Liver (tissue), 9 donors: Measurements from ENCODE around the gene GPAT3. TPM values are rescaled to one million over a fixed set of nuclear protein-coding genes. Genes with fewer than 3 reads are reported as not detected.

Source experiments
- DNase-seq: peaks from one replicate; pipeline ENCODE4 v3.0.0-alpha.2; 2017; ENCODE audit warnings: low spot score
- H3K27ac ChIP-seq, 2 donors: one replicate each; pipeline ENCODE4 v1.7.0; 2013; ENCODE audit warnings: inconsistent platforms in 2 of 2, low read length in 2 of 2, control low read depth in 1 of 2, low read depth in 1 of 2, mild to moderate bottlenecking in 1 of 2
- H3K27me3 ChIP-seq, 4 donors: one replicate each; pipeline versions ENCODE4 v1.6.1 to v1.7.0; 2013; ENCODE audit warnings: low read length in 3 of 4, inconsistent platforms in 1 of 4, mild to moderate bottlenecking in 1 of 4, moderate library complexity in 1 of 4; ENCODE audit not compliant: control insufficient read depth in 4 of 4, insufficient read depth in 4 of 4
- H3K36me3 ChIP-seq, 4 donors: one replicate each; pipeline versions ENCODE4 v1.6.1 to v1.7.0; 2013; ENCODE audit warnings: low read length in 3 of 4, mild to moderate bottlenecking in 3 of 4, low read depth in 1 of 4, moderate library complexity in 1 of 4; ENCODE audit not compliant: control insufficient read depth in 4 of 4, insufficient read depth in 3 of 4
- H3K4me1 ChIP-seq, 4 donors: one replicate each; pipeline versions ENCODE4 v1.6.1 to v1.7.0; 2013; ENCODE audit warnings: low read length in 3 of 4, mild to moderate bottlenecking in 3 of 4, moderate library complexity in 1 of 4; ENCODE audit not compliant: control insufficient read depth in 4 of 4, insufficient read depth in 4 of 4
- H3K4me3 ChIP-seq, 3 donors: one replicate each; pipeline versions ENCODE4 v1.6.1 to v1.7.0; 2013; ENCODE audit warnings: low read length in 3 of 3, control low read depth in 1 of 3, low read depth in 1 of 3, mild to moderate bottlenecking in 1 of 3
- H3K9ac ChIP-seq, 2 donors: one replicate each; pipeline ENCODE4 v1.7.0; 2013; ENCODE audit warnings: low read length in 2 of 2, mild to moderate bottlenecking in 2 of 2, moderate library complexity in 2 of 2, control low read depth in 1 of 2, low read depth in 1 of 2
- H3K9me3 ChIP-seq, 4 donors: one replicate each; pipeline versions ENCODE4 v1.6.1 to v1.7.0; 2013; ENCODE audit warnings: low read length in 3 of 4; ENCODE audit not compliant: control insufficient read depth in 4 of 4
- EGR1 ChIP-seq, 2 donors: IDR thresholded peaks; 2 replicates each; pipeline ENCODE4 v1.6.1; 2016 to 2018; ENCODE audit warnings: antibody characterized with exemption in 2 of 2, low read depth in 2 of 2
- FOXA1 ChIP-seq: IDR thresholded peaks from 2 replicates; pipeline ENCODE4 v1.6.1; 2016; ENCODE audit warnings: antibody characterized with exemption
- FOXA2 ChIP-seq: IDR thresholded peaks from 2 replicates; pipeline ENCODE4 v1.6.1; 2016; ENCODE audit warnings: antibody characterized with exemption
- GABPA ChIP-seq, 2 donors: IDR thresholded peaks in 1 of 2; conservative IDR thresholded peaks in 1 of 2; 2 replicates each; pipeline ENCODE4 v1.6.1; 2016; ENCODE audit warnings: antibody characterized with exemption in 2 of 2, mild to moderate bottlenecking in 1 of 2, moderate library complexity in 1 of 2
- HNF4A ChIP-seq, 2 donors: conservative IDR thresholded peaks; 2 replicates each; pipeline ENCODE4 v1.6.1; 2016; ENCODE audit warnings: antibody characterized with exemption in 2 of 2, mild to moderate bottlenecking in 2 of 2
- HNF4G ChIP-seq: IDR thresholded peaks from 2 replicates; pipeline ENCODE4 v1.6.1; 2016; ENCODE audit warnings: antibody characterized with exemption
- JUND ChIP-seq, 2 donors: IDR thresholded peaks; 2 replicates each; pipeline ENCODE4 v1.6.1; 2016; ENCODE audit warnings: antibody characterized with exemption in 2 of 2
- NR2F2 ChIP-seq: IDR thresholded peaks from 2 replicates; pipeline ENCODE4 v1.6.1; 2016; ENCODE audit warnings: antibody characterized with exemption
- RAD21 ChIP-seq, 2 donors: IDR thresholded peaks; 2 replicates each; pipeline ENCODE4 v1.6.1; 2016; ENCODE audit warnings: antibody characterized with exemption in 2 of 2, mild to moderate bottlenecking in 2 of 2
- RXRA ChIP-seq, 2 donors: IDR thresholded peaks; 2 replicates each; pipeline ENCODE4 v1.6.1; 2017 to 2018; ENCODE audit warnings: antibody characterized with exemption in 2 of 2, mild to moderate bottlenecking in 1 of 2
- SP1 ChIP-seq: IDR thresholded peaks from 2 replicates; pipeline ENCODE4 v1.6.1; 2018; ENCODE audit warnings: antibody characterized with exemption, mild to moderate bottlenecking
- YY1 ChIP-seq: IDR thresholded peaks from 2 replicates; pipeline ENCODE4 v1.6.1; 2016; ENCODE audit warnings: antibody characterized with exemption, mild to moderate bottlenecking
- WGBS: extraction: QIAGEN DNeasy Blood & Tissue Kit; methylation state at CpG from one replicate; pipeline ENCODE4 v1.1.7; 2013; 5-methylcytosine and 5-hydroxymethylcytosine counted together
- polyA plus RNA-seq, 2 donors: library from polyadenylated mRNA; stranded (reverse) in 1 of 2; unstranded in 1 of 2; fragments of 200-250 nt in 1 of 2; fragments of >200 nt in 1 of 2; fragmentation: Nextera tagmentation in 1 of 2; extraction: Ambion mirVana in 1 of 2; gene quantifications; one replicate each; pipeline versions ENCODE4 v1.2.1 to v1.2.3, GENCODE V29; 2013 to 2015
- total RNA-seq, 2 donors: library from RNA; depleted of rRNA; stranded (reverse); fragments of >200 nt; gene quantifications; one replicate each; pipeline ENCODE4 v1.2.3, GENCODE V29; 2014
- TF ChIP-seq, protein P1 (sequence below): fragments of 150-350 bp; IDR thresholded peaks from 2 replicates; pipeline ENCODE4 v1.5.1; 2017; ENCODE audit warnings: improper control_type of control experiment, low read depth, low read length; ENCODE audit not compliant: missing input control
- TF ChIP-seq, protein P2 (sequence below): IDR thresholded peaks from 2 replicates; pipeline ENCODE4 v1.6.1; 2016; ENCODE audit warnings: antibody characterized with exemption, mild to moderate bottlenecking
- TF ChIP-seq, protein P3 (sequence below): IDR thresholded peaks from 2 replicates; pipeline ENCODE4 v1.6.1; 2016; ENCODE audit warnings: antibody characterized with exemption
- TF ChIP-seq, protein P4 (sequence below): IDR thresholded peaks from 2 replicates; pipeline ENCODE4 v1.6.1; 2016; ENCODE audit warnings: antibody characterized with exemption
- donor health status: healthy.
- donor health status: healthy.
- donor health status: healthy.
- donor health status: healthy.
- donor health status: healthy.

Gene GPAT3
- total and polyA plus RNA-seq, 4 donors, result 1.8 to 6.2 (median 4.5) TPM

DNA sequence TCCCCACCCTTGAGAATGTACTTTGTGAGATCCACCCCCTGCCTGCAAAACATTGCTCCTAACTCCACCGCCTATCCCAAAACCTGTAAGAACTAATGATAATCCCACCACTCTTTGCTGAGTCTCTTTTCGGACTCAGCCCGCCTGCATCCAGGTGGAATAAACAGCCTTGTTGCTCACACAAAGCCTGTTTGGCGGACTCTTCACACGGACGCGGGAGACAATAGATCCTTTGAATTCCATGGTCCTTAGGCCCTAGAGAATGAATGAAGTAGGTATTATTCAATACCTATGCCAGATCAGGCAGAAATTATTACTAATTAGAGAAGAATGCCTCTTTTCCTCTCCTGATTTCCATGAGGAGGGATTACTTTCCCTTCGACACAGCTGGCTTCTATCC is 101.0 kb downstream of the GPAT3 start:
- no peak for DNase-seq
- H3K9me3 ChIP-seq, result no peaks in the 10 kb centered on the region
- H3K4me3 ChIP-seq, result no peak overlapping the region
- no peaks in the 10 kb centered on the region for H3K4me1 ChIP-seq
- 95% methylated on average over 8 of the region's 8 CpGs for WGBS
- H3K36me3 ChIP-seq, result no peaks in the 10 kb centered on the region
- no peak overlapping the region for H3K9ac ChIP-seq
- no peak overlapping the region for H3K27ac ChIP-seq
- H3K27me3 ChIP-seq, result no peaks in the 10 kb centered on the region
- TF ChIP-seq RAD21 (IDR thresholded peaks at IDR 0.05) (no peak), JUND (IDR thresholded peaks at IDR 0.05) (no peak), GABPA (IDR thresholded peaks at IDR 0.05 in 1 of 2, conservative IDR thresholded peaks at IDR 0.05 in 1 of 2) (no peak), HNF4A (conservative IDR thresholded peaks at IDR 0.05) (no peak), HNF4G (no peak), NR2F2 (no peak), RXRA (IDR thresholded peaks at IDR 0.05) (no peak), SP1 (no peak), FOXA2 (no peak), YY1 (no peak), FOXA1 (no peak), EGR1 (IDR thresholded peaks at IDR 0.05; ENCODE audit: low read depth in 2 of 2) (no peak)
- TF ChIP-seq, protein P1, sequence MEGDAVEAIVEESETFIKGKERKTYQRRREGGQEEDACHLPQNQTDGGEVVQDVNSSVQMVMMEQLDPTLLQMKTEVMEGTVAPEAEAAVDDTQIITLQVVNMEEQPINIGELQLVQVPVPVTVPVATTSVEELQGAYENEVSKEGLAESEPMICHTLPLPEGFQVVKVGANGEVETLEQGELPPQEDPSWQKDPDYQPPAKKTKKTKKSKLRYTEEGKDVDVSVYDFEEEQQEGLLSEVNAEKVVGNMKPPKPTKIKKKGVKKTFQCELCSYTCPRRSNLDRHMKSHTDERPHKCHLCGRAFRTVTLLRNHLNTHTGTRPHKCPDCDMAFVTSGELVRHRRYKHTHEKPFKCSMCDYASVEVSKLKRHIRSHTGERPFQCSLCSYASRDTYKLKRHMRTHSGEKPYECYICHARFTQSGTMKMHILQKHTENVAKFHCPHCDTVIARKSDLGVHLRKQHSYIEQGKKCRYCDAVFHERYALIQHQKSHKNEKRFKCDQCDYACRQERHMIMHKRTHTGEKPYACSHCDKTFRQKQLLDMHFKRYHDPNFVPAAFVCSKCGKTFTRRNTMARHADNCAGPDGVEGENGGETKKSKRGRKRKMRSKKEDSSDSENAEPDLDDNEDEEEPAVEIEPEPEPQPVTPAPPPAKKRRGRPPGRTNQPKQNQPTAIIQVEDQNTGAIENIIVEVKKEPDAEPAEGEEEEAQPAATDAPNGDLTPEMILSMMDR, result no peak
- TF ChIP-seq, protein P2, sequence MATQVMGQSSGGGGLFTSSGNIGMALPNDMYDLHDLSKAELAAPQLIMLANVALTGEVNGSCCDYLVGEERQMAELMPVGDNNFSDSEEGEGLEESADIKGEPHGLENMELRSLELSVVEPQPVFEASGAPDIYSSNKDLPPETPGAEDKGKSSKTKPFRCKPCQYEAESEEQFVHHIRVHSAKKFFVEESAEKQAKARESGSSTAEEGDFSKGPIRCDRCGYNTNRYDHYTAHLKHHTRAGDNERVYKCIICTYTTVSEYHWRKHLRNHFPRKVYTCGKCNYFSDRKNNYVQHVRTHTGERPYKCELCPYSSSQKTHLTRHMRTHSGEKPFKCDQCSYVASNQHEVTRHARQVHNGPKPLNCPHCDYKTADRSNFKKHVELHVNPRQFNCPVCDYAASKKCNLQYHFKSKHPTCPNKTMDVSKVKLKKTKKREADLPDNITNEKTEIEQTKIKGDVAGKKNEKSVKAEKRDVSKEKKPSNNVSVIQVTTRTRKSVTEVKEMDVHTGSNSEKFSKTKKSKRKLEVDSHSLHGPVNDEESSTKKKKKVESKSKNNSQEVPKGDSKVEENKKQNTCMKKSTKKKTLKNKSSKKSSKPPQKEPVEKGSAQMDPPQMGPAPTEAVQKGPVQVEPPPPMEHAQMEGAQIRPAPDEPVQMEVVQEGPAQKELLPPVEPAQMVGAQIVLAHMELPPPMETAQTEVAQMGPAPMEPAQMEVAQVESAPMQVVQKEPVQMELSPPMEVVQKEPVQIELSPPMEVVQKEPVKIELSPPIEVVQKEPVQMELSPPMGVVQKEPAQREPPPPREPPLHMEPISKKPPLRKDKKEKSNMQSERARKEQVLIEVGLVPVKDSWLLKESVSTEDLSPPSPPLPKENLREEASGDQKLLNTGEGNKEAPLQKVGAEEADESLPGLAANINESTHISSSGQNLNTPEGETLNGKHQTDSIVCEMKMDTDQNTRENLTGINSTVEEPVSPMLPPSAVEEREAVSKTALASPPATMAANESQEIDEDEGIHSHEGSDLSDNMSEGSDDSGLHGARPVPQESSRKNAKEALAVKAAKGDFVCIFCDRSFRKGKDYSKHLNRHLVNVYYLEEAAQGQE, result no peak
- TF ChIP-seq, protein P3, sequence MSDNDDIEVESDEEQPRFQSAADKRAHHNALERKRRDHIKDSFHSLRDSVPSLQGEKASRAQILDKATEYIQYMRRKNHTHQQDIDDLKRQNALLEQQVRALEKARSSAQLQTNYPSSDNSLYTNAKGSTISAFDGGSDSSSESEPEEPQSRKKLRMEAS, result no peak
- TF ChIP-seq, protein P4, sequence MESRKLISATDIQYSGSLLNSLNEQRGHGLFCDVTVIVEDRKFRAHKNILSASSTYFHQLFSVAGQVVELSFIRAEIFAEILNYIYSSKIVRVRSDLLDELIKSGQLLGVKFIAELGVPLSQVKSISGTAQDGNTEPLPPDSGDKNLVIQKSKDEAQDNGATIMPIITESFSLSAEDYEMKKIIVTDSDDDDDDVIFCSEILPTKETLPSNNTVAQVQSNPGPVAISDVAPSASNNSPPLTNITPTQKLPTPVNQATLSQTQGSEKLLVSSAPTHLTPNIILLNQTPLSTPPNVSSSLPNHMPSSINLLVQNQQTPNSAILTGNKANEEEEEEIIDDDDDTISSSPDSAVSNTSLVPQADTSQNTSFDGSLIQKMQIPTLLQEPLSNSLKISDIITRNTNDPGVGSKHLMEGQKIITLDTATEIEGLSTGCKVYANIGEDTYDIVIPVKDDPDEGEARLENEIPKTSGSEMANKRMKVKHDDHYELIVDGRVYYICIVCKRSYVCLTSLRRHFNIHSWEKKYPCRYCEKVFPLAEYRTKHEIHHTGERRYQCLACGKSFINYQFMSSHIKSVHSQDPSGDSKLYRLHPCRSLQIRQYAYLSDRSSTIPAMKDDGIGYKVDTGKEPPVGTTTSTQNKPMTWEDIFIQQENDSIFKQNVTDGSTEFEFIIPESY, result no peak

DNA sequence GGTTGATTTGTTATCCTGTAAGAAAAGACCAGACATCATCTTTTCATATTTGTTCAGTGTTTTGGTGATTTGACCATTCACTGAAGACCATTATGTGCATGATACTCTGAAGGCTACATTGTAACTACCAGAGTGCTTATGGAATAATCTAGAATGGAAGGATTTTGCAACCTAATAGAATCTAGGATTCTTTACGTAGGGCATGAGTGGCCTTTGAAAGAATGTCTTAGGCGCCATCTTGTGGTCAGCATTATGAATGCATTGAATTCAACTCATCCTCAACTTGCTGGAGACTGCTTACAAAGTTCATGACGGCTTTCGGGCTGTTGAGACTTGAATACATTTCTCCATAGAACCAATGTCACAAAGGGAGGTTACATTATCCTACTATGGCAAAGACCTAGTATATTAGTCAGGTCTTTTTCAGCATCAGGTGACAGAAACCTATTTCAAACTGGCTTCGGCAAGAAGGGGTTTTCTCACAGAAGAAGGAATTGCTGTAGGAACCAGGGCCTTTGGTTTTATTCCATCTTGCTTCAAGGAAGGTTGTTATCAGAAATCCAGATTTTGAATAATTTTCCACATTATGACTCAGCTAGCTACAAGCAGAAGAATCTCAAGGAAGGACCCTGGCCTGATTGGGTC is 104.1 kb downstream of the GPAT3 start:
- Histone ChIP-seq H3K27ac (no peak overlapping the region), H3K4me1 (no peaks in the 10 kb centered on the region), H3K27me3 (no peaks in the 10 kb centered on the region), H3K36me3 (no peaks in the 10 kb centered on the region), H3K9me3 (no peaks in the 10 kb centered on the region), H3K9ac (no peak overlapping the region), H3K4me3 (no peak overlapping the region)
- TF ChIP-seq FOXA1 (no peak), NR2F2 (no peak), YY1 (peak; percentile 51), RXRA (IDR thresholded peaks at IDR 0.05) (peak in 1 of 2 donors; percentile 11), RAD21 (IDR thresholded peaks at IDR 0.05) (peak; percentile 99 to 100)
- TF ChIP-seq, protein P3, result no peak
- TF ChIP-seq, protein P1, result peak; percentile 90
- TF ChIP-seq, protein P2, result no peak
- WGBS, result 17% methylated on average over 5 of the region's 5 CpGs
- DNase-seq, result peak; percentile 53
